ENCODE data around the gene GAS6. TPM values are rescaled to one million over a fixed set of nuclear protein-coding genes. Genes with fewer than 3 reads are reported as not detected.
"Not testable (repeated sequence)": the region's sequence is repeated elsewhere in the genome, so short reads cannot be mapped to it uniquely, and the experiment has no call there.

GAS6 gene
- 17.4 TPM for polyA plus RNA-seq (ENCODE audit: insufficient read length)
- long read RNA-seq, donor 1, transcript GAS6-201 (15 exons, 2,490 nt), result minor isoform, 16 of 39 reads
- long read RNA-seq, donor 1, transcript GAS6-204 (1 exons, 2,646 nt), result major isoform, 17 of 39 reads
- long read RNA-seq, donor 1, partial matches to known transcripts, result 6 of 39 reads
- long read RNA-seq, donor 1, other reads (novel, unspliced or antisense), result 0 of 39 reads
- long read RNA-seq, donor 2, transcript GAS6-201 (15 exons, 2,490 nt), result major isoform, 6 of 9 reads
- long read RNA-seq, donor 2, partial matches to known transcripts, result 0 of 9 reads
- long read RNA-seq, donor 2, other reads (novel, unspliced or antisense), result 0 of 9 reads
- long read RNA-seq, donor 3, transcript GAS6-204 (1 exons, 2,646 nt), result major isoform, 5 of 8 reads
- long read RNA-seq, donor 3, partial matches to known transcripts, result 0 of 8 reads
- long read RNA-seq, donor 3, other reads (novel, unspliced or antisense), result 0 of 8 reads
- long read RNA-seq, donor 4, partial matches to known transcripts, result 0 of 1 reads
- long read RNA-seq, donor 4, other reads (novel, unspliced or antisense), result 0 of 1 reads
- long read RNA-seq, donor 5, transcript GAS6-204 (1 exons, 2,646 nt), result minor isoform, 5 of 15 reads
- long read RNA-seq, donor 5, transcript GAS6-201 (15 exons, 2,490 nt), result major isoform, 10 of 15 reads
- long read RNA-seq, donor 5, partial matches to known transcripts, result 0 of 15 reads
- long read RNA-seq, donor 5, other reads (novel, unspliced or antisense), result 0 of 15 reads
- long read RNA-seq, donor 6, transcript GAS6-204 (1 exons, 2,646 nt), result major isoform, 9 of 18 reads
- long read RNA-seq, donor 6, transcript GAS6-201 (15 exons, 2,490 nt), result major isoform, 9 of 18 reads
- long read RNA-seq, donor 6, partial matches to known transcripts, result 0 of 18 reads
- long read RNA-seq, donor 6, other reads (novel, unspliced or antisense), result 0 of 18 reads
- long read RNA-seq, donor 7, transcript GAS6-204 (1 exons, 2,646 nt), result minor isoform, 9 of 20 reads
- long read RNA-seq, donor 7, transcript GAS6-201 (15 exons, 2,490 nt), result major isoform, 11 of 20 reads
- long read RNA-seq, donor 7, partial matches to known transcripts, result 0 of 20 reads
- long read RNA-seq, donor 7, other reads (novel, unspliced or antisense), result 0 of 20 reads
- long read RNA-seq, donor 8, transcript GAS6-201 (15 exons, 2,490 nt), result major isoform, 5 of 9 reads
- long read RNA-seq, donor 8, partial matches to known transcripts, result 0 of 9 reads
- long read RNA-seq, donor 8, other reads (novel, unspliced or antisense), result 0 of 9 reads

DNA sequence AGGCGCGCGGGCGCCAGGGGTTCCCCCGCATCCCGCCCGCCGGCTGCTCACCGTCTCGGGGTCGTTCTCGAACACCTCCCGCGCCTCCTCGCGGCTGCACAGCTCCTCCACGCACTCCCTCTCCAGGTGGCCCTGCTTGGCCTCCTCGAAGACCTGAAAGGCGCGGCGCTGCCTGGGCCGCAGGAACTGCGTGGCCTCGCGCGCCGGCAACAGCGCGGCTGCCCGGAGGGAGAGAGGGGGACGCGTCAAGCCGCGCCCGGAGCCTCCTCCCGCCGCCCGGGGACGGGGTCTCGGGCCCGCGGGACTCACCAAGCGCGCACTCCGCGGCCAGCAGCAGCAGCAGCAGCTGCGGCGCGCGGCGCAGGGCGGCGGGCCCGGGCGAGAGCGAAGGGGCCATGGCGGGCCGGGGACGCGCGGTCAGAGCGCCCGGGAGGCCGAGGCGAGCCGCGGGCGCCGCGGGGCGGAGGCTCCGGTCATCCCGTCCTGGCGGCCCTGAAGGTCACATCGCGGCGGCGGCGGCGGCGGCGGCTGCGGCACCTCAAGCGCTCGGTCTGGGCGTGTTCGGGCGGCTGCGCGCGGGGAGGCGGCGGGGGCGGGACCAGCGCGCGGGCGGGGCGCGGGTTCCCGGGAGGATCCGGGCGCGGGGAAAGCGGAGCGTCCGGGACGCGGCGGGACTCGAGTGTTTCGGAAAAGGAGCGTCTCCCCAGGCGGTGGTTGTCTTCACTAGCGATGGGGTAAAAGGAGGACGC lies at the start of gene GAS6:
Gene GAS6, minus strand, starts transcription at position 553 of the 749 bp plus-strand sequence. Its CDS starts 156 bp downstream, at position 397.
- DNase-seq, result no peak

DNA sequence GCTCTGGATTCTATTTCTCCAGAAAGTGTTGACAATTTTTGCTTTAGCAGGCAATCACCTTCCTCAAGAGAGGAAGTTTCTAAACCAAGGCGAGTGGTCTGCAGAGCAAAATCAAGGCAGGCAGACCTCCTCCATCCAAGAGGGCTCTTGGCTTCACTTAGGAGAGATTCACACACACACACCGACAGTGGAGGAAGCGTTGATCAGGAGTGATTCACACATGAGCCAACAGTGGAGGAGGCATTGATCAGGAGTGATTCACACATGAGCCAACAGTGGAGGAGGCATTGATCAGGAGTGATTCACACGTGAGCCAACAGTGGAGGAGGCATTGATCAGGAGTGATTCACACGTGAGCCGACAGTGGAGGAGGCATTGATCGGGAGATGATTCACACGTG lies 49.5 kb upstream of the GAS6 start:
- DNase-seq, result not testable (repeated sequence)

DNA sequence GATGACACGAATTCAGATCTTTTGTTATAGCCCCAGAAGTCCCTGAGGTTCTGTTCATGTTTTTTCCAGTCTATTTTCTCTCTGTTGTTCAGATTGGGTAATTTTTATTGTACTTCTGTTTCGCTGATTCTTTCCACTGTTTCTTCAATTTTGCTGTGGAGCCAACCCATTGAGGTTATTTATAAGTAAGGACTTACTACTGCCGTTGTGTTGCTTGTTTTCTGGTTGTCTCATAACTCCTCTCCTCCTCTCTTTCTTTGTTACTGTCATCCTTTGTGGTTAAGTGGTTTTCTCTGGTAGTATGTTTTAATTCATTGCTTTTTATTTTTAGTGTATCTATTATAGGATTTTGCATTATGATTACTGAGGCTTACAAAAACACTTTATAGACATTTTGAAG lies 48.7 kb upstream of the GAS6 start:
- no peak for DNase-seq

DNA sequence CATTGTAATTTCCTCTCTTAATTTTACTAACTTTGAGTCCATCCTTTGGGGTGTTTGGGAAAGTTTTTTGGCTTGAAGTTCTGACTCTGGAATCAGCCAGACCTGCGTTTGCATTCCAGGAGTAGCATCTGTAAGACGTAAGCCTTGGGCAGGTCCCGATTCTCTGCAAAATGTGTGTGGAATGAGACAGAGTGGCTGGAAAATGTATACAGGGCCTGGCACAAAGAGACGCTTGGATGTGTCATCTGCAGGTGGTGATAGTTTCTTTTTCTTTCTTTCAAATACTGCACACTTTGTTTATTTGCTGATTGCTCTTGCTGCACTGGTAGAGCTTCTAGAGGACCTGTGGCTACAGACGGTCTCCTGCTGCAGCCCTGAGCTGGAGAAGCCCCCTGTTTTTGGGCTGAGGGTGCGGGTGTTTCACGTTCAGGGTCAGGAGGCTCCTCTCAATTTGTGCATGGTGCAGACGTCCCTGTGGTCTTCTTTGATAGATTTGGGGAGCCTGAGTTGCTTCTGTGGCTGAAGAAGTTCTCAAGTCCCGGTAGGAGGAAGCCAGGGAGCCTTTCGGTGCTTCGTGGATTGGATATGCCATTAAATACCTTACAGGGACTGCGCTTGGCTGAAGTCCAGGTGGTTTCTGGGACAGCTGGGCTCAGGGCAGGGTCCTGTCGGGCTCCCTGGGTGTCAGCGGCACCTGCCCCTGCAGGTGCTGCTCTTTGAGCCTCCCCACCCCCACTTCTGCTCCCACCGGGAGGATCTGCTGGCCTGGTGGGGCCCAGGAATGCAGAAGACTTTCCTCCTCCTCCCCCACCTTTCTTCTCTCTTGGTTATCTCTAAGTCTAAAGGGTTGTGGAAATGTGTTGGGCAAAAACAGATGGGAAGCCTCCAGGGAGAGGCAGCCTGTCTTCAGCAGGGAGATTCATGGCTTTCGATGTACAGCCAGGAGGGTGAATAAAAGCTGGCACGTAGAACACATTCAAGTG lies 44.0 kb upstream of the GAS6 start:
- no peak for DNase-seq

DNA sequence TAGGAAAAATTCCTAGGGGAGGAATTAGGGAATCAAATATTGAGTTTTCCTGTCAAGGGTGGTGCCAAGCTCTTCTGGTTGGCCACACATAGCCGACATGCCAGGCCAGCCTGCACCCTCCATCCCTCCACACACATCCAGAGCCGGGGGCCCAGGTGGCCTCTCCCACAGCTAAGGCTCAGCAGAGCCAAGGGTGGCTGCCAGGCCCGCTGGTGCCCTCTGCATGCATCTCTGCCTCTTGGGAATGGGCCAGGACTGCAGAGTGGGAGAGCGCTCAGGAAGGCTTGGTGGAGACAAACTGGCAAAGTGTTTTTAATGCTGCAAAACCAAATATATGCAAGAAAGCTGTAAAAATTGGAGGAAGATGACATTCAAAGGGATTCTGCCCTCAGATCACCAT lies 42.7 kb upstream of the GAS6 start:
- DNase-seq, result no peak

DNA sequence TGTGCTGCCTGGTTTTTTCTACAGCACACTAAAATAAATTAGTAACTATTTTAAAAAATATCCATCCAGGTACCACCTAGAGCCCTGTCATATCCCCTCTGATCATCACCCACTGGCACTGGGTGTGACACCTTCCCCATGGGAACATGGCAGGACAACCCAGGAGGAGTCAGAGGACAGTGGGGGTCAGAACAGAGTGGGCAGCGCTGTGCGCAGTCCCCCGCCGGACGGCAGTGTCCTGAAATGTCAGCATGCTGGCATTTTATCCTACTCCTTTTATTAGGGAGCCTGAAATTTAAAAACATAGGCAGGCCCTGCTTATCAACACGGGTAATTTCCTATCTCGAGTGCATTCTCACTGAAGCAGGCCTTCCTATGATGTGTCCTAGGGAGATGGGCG lies 42.1 kb upstream of the GAS6 start:
- no peak for DNase-seq

DNA sequence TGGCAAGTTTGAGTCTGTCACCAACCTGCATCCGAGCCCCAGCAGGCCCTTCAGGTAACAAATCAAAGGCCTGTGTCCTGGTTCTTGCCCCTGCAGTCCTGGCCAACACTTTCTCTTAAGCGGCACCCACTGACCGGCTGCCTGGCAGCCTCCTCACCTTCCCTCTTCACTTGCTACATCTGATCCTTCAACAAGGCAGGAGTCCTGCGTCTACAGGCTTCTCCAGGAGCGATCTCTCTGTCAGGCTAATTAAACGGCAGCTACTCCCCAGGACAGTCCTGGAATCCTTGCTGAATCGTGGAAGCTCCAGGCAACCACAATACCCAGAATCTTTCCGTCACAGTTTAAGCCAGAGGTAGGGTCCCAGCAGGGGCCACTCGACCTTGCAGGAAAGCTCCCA lies 41.1 kb upstream of the GAS6 start:
- DNase-seq, result no peak

DNA sequence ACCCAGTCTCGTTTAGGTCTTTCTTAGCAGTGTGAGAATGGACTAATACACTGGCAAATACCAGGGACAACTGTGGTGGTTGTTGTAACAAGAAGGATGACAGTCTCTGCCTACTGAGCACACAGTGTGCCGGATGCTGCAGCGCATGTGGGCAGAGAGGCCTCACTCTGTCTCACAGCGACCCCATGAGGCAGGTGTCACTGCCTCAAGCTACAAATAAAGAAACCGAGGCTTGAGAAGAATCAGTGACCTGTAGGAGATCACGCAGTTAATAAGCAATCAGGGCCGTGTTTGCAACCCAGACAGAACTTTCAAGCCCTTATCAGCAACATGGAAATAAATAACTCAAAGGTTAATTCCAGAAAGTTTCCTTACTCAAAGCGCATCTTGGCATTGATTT lies 40.5 kb upstream of the GAS6 start:
- DNase-seq, result no peak

DNA sequence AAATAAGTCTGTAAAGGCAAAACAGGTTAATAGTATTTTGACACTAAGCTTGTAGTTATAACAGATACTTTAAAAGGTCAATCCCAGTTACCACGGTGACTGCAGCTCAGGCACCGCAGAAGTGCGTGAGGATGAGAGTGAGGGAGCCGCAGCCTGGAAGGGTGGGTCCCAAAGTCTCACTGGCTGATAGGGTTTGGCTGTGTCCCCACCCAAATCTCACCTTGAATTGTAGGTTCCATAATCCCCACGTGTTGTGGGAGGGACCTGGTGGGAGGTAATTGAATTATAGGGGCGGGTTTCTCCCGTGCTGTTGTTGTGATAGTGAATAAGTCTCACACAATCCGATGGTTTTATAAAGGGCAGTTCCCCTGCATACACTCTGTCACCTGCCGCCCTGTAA lies 40.0 kb upstream of the GAS6 start:
- DNase-seq, result no peak

DNA sequence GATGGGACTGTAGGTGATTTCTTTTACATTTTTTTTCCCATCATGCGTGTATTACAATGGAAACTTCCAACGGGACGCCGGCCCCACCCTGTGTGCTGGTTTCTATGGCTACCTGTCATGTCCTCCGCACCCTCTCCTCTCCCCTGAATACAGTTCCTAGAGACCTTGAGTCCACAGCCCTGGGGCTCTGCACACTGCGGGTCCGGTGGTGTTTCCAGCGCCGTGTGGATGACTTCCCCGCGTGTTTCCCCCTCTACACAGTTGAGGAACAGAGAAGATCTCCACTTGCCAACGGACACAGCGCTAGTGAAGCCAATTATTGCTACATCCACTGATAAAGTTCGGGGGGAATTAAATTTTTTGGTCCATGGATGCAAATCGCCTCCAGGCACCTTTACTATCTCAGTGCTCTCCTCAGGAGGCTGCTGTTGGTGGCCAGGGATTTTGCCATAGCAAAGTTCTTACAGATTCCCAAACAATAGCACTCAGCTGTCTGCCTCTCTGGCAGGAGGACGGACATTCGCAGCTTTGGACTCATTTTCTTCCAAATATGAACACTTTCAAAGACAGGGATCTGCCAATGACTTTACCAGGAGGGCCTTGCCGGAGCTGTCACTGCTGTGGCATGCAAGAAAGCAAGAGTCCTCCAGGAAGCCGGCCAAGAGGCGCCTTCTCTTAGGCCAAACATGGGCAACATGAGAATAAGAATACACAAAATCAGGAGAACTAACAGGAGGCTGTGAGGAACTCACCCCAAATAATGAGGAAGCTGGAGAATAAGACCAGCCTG lies 39.3 kb upstream of the GAS6 start:
- DNase-seq, result no peak

DNA sequence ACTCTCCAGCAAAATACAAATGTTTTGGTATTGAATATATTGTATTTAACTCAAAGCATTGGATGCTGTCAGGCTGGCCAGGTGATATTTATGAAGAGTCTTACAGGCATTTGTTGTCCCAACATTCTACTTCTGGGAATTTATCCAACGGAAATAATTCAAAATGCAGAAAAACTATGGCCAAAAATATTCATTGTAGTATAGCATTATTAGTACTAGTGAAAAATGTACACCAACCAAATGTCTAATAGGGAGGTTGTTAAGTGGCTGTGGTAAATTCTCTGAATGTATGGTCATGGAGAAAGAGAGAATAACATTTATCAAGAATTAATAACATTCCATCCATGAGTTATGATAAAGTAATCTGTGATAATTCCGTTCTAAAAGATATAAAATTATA lies 38.6 kb upstream of the GAS6 start:
- no peak for DNase-seq

DNA sequence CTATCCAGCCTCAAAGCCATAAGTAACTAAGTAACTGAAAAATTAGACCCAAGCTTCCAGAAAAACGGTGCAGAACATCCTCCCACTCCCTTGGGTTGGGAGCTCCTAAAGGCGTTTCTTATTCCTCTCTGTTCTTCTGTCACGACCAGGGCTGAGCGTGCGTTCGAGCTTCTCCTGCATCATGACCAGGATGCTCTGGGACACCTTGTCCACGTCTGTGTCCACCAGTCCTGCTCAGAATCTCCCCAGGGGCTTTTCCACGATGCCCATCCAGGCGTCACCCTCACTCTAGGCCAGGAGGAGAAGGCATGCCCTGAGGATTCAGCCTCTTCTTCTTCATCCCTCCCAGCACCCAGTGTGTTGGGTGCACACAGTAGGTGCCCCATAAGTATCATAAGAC lies 37.8 kb upstream of the GAS6 start:
- DNase-seq, result no peak

DNA sequence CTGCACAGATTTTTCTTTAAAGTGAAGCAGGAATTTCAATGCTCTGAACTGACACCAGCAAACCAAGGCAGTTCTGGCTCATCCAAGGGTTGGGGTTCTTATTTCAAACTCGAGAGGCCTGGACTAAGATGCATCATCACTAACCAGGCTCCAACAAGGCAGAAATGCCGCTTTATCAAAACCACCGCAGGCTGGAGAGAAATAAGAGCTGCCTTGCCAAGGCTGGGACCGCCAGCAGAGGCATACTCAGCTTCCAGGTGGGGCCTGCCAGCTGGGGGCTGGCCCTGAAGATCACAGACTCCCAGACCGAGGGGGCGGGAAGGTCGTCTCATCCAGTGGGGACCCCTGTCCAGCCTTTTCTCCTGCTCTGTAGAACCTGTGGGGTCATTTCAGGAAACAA lies 37.4 kb upstream of the GAS6 start:
- no peak for DNase-seq

DNA sequence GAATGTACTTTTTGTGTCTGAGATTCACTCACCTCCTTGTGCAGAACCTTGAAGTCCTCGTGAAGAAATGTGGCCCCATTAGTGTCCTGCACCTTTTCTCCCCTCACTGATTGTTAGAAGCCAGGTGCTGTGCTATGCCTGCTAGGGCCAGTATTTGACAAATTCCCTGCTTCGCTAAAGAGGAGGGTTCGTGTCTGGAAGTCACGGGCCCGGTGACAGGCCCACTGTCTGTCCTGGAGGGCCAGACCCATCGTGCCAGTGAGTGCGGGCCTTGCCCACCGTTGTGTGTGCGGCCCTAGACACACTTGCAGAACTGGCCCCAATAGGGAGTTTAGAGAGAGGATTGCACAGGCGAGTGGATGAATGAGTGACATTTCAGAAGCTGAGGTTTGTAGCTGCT lies 36.8 kb upstream of the GAS6 start:
- no peak for DNase-seq

DNA sequence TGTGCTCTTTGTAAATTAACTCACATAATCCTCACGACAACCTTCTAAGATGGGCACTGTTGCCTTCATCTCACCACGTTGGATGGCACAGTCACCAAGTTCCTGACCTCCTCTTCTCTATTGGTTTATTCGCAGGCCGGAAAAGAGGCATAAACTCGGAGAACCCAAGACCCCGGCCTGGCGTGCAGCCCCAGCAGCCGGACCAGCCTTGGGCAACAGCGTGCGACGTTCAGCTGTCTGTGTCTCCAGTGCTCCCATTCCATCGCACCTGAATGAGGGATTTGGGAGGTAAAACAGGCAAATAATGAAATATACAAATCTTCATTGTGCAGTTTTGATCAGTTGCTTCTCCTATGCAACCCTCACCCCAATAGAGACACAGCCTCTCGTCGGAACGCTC lies 34.5 kb upstream of the GAS6 start:
- no peak for DNase-seq

DNA sequence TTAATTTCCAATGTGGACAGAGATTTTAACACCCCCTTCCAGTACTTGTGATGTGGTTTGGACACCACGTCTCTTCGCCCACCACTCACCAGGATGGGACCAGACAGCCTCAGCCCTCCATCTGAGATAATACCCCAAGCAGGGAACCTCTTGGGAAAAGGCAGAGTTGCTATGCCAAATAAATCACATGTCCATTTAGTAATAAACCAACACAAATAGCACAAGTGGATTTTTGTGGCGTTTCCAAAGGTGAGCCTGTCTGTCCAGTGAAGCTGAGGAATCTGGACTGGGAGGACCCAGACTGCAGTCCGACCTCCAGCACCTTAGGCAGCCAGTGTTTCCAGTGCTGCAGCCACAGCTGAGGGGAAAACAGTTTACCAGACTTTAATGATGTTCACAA lies 34.1 kb upstream of the GAS6 start:
- no peak for DNase-seq

DNA sequence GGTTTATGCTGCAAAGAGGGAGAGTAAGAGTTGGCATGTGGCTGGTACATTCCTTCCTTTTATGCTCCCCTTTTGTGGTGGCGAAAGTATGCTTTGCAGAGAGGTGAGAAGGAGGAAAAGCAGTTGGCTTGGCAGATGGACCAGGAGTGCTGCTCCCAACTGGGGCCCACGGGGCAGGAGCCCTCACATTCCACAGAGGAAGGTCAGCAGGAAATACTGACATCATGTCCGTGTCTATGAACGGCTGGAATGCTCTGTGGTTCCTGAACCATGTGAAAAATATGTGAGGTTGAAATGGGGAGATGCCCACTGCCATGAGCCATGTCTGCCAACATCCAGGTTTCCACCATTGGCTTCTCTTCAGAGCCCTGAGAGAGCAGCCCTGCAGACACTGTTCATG lies 33.3 kb upstream of the GAS6 start:
- no peak for DNase-seq

DNA sequence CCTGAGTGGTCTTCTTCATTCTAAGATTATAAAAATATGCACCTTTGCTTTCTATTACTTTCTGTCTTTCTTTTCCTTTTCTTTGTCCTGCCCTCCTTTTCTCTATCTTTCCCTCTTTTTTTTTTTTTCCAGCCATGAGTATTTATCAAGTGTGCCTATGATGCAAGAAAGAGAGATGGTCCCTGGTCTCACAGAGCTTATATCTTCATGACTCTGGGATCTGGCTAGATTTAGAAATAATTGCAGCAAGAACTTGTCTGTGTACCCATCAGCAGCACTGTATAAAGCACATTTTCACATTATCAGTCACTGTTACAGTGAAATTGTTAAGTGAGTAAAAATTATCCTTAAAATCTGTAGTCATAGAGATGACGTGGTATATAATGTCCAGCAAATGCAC lies 31.6 kb upstream of the GAS6 start:
- DNase-seq, result no peak

DNA sequence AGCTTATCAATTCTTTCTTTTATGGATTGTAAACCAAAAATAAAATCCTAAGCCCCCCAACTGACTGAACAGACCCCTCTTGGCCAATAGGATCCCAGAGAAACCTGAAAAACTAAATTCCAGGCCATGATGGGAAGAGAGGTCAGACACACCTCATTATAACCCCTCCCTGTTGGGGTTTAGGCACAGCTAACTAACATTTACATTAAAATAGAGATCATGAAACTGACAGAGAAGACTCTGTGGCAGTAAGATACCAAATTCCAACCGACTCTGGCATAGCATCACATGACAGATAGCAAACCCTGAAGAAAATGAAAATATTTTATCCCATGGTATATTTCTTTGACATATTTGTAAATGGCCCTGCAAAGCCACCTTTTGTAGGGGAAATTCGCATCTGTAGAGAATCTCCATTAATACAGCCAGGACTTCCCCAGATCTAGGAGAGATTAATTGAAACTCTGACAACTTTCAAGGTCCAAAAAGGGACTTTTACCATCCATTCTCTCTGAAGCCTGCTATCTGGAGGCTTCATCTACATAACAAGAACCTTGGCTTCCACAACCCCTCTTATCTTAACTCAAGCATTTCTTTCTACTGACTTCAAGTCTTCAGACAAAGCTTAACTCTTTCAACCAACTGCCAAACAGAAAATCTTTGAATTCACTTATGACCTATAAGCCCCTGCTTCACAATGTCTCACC lies 27.1 kb upstream of the GAS6 start:
- no peak for DNase-seq

Data from left kidney (tissue), 8 donors.